Measurements from ENCODE around the gene UNK. TPM values are rescaled to one million over a fixed set of nuclear protein-coding genes. Genes with fewer than 3 reads are reported as not detected.
A peak's percentile ranks its signal among the peaks of the same experiment; 100 is the strongest.

Gene UNK
- total and polyA plus RNA-seq, 9 of the 15 experiments (the other 6 are each of a cell fraction or from before 2014, with no cell fraction given): 12.8 to 38.6 (median 24.8) TPM

DNA sequence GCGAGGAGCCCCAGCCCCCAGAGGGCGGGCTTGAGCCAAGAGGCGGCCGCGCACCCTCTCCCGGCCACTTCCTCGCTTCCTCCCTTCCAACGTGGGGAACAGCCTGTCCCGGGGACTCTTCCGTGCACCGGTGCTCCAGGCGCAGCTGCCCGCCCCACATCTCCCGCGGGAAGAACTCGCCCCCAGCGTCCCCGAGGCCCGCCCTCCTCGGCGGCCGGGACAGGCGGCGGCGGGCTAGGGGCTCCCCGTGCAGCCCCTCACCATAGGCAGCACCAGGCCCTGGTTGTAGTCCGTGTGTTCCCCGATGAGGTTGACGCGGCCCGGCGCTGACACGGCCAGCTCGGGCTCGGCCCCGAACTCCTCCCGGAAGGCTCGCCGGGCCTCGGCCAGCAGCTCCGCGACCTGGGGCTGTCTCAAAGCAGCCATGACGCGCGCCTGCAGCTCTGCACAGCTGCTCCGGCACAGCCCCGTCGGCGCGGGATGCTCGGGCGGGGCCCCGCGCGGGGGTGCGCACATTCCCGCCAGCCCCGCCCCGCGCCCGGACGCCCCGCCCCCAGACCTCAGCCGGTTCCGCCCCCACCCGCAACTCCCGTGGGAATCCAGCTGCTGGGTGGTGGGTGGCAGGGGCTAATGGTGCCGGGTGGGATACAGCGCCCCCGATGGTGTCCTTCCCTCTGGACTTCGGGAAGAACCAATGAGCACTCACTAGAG lies 19.7 kb upstream of the UNK start, which contains the start of gene GALK1 (continued):
- TF ChIP-seq, protein P1, sequence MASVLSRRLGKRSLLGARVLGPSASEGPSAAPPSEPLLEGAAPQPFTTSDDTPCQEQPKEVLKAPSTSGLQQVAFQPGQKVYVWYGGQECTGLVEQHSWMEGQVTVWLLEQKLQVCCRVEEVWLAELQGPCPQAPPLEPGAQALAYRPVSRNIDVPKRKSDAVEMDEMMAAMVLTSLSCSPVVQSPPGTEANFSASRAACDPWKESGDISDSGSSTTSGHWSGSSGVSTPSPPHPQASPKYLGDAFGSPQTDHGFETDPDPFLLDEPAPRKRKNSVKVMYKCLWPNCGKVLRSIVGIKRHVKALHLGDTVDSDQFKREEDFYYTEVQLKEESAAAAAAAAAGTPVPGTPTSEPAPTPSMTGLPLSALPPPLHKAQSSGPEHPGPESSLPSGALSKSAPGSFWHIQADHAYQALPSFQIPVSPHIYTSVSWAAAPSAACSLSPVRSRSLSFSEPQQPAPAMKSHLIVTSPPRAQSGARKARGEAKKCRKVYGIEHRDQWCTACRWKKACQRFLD (CRISPR knock-in tag; IDR thresholded peaks at IDR 0.05): 0 out of 2 replicates have a peak, but pooled peaks have one; percentile 14
- TF ChIP-seq RBBP5 (IDR thresholded peaks at IDR 0.05; ENCODE audit: borderline replicate concordance, insufficient read depth, low read length, poor library complexity, severe bottlenecking) (peak; percentile 62), FOSL1 (tag; conservative IDR thresholded peaks at IDR 0.05) (no peak; the same call in 1 of the 2 replicates), ADNP (tag; IDR thresholded peaks at IDR 0.05) (no peak), CBX1 (IDR thresholded peaks at IDR 0.05; ENCODE audit: low read depth) (0 out of 2 replicates have a peak, but pooled peaks have one; percentile 50), MYNN (IDR thresholded peaks at IDR 0.05) (peak; percentile 55; the same call in 1 of the 2 replicates), MYNN (CRISPR knock-in tag; IDR thresholded peaks at IDR 0.05) (no peak), CBFA2T3 (IDR thresholded peaks at IDR 0.05) (no peak), SRF (CRISPR knock-in tag; IDR thresholded peaks at IDR 0.05) (peak in 1 of 2 experiments; percentile 64; a peak in 1 of 4 replicates), CCNT2 (IDR thresholded peaks at IDR 0.05; ENCODE audit: borderline replicate concordance, extremely low read depth, insufficient read length, low read depth, low read length) (peak; percentile 71), ZNF184 (CRISPR knock-in tag; IDR thresholded peaks at IDR 0.05) (no peak), RAD21 (CRISPR knock-in tag; conservative IDR thresholded peaks at IDR 0.05 in 1 of 2, IDR thresholded peaks at IDR 0.05 in 1 of 2) (peak; percentile 78 to 86), GABPB2 (CRISPR knock-in tag; conservative IDR thresholded peaks at IDR 0.05) (no peak), TEAD4 (IDR thresholded peaks at IDR 0.05; ENCODE audit: low read length) (no peak), TEAD4 (CRISPR knock-in tag; IDR thresholded peaks at IDR 0.05; ENCODE audit: borderline replicate concordance) (no peak), NFXL1 (CRISPR knock-in tag; IDR thresholded peaks at IDR 0.05) (no peak), NBN (IDR thresholded peaks at IDR 0.05; ENCODE audit: low read depth) (peak; percentile 44), ZNF274 (IDR thresholded peaks at IDR 0.05; ENCODE audit: borderline replicate concordance, low read depth, low read length) (no peak), SRSF1 (IDR thresholded peaks at IDR 0.05; ENCODE audit: low read depth, low read length) (no peak), KDM1A (IDR thresholded peaks at IDR 0.05) (no peak)
- TF ChIP-seq, protein P2, sequence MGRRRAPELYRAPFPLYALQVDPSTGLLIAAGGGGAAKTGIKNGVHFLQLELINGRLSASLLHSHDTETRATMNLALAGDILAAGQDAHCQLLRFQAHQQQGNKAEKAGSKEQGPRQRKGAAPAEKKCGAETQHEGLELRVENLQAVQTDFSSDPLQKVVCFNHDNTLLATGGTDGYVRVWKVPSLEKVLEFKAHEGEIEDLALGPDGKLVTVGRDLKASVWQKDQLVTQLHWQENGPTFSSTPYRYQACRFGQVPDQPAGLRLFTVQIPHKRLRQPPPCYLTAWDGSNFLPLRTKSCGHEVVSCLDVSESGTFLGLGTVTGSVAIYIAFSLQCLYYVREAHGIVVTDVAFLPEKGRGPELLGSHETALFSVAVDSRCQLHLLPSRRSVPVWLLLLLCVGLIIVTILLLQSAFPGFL (CRISPR knock-in tag; IDR thresholded peaks at IDR 0.05): no peak
- TF ChIP-seq, protein P3, sequence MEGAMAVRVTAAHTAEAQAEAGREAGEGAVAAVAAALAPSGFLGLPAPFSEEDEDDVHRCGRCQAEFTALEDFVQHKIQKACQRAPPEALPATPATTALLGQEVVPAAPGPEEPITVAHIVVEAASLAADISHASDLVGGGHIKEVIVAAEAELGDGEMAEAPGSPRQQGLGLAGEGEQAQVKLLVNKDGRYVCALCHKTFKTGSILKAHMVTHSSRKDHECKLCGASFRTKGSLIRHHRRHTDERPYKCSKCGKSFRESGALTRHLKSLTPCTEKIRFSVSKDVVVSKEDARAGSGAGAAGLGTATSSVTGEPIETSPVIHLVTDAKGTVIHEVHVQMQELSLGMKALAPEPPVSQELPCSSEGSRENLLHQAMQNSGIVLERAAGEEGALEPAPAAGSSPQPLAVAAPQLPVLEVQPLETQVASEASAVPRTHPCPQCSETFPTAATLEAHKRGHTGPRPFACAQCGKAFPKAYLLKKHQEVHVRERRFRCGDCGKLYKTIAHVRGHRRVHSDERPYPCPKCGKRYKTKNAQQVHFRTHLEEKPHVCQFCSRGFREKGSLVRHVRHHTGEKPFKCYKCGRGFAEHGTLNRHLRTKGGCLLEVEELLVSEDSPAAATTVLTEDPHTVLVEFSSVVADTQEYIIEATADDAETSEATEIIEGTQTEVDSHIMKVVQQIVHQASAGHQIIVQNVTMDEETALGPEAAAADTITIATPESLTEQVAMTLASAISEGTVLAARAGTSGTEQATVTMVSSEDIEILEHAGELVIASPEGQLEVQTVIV (CRISPR knock-in tag; IDR thresholded peaks at IDR 0.05; ENCODE audit: borderline replicate concordance): no peak
